ENCODE data around the gene PLCD4.

- TF ChIP-seq CTCF (IDR thresholded peaks at IDR 0.05) (no peak), ZFP36 (IDR thresholded peaks at IDR 0.05; ENCODE audit: borderline replicate concordance, partially characterized antibody) (no peak), POLR2A (IDR thresholded peaks at IDR 0.05; ENCODE audit: low read length) (no peak), CHD4 (IDR thresholded peaks at IDR 0.05; ENCODE audit: borderline replicate concordance) (no peak), SMC3 (IDR thresholded peaks at IDR 0.05) (no peak), HDAC2 (IDR thresholded peaks at IDR 0.05) (no peak)
Observed at GRCh38 chr2:218643751-218644310, 36.1 kb downstream of the PLCD4 start.

All from A549 (cell line).